GM12872 (cell line): Measurements from ENCODE around the gene FAIM2.

ENCODE experiments used
- CTCF ChIP-seq: IDR thresholded peaks from 3 replicates; pipeline ENCODE4 v1.5.1; 2011; ENCODE audit warnings: low read depth, mild to moderate bottlenecking, low read length, moderate library complexity; ENCODE audit not compliant: insufficient read depth

FAIM2 gene

GRCh38 chr12:49903700-49904423 lies at the start of gene FAIM2:
FAIM2 (minus strand) TSS chr12:49903900; CDS start chr12:49903792, 108 bp downstream.
- TF ChIP-seq CTCF = no peak

- no peak for TF ChIP-seq CTCF
Observed at GRCh38 chr12:49953151-49953550, 49.5 kb upstream of the FAIM2 start.

- TF ChIP-seq CTCF = no peak
Observed at GRCh38 chr12:49952391-49953055, 48.8 kb upstream of the FAIM2 start.

GRCh38 chr12:49951411-49952240 lies 47.9 kb upstream of the FAIM2 start:
- no peak for TF ChIP-seq CTCF

GRCh38 chr12:49950273-49951251 lies 46.9 kb upstream of the FAIM2 start, which contains the start of gene AQP2:
AQP2 (plus strand) TSS chr12:49950737; CDS start chr12:49950831, 94 bp downstream.
- TF ChIP-seq CTCF = no peak

GRCh38 chr12:49949866-49950265 lies 46.2 kb upstream of the FAIM2 start:
- TF ChIP-seq CTCF = no peak
